ENCODE results near the gene CCL23. TPM values are rescaled to one million over a fixed set of nuclear protein-coding genes. Genes with fewer than 3 reads are reported as not detected.

The CCL23 gene
- total and polyA plus RNA-seq, 2 donors (not counting 3 experiments of a cell fraction or from before 2014, with no cell fraction given), result 1.0 to 1.1 TPM

DNA sequence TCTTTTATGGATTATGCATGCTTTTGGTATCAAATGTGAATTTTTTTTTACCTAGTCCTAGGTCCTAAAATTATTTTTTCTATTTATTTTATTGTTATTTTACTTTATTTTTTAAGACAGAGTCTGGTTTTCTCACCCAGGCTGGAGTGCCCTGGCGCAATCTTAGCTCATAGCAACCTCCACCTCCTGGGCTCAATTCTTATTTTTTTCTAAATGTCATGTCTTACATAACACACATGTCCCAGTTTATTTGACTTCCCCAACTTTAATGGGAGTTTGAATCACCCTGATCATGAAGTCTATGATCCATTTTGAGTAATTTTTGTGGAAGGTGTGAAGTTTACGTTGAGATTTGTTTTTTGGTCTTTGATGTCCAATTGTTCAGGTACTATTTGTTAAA is 43.0 kb upstream of the CCL23 start:
- dilution Hi-C loops (cut with MboI; ENCODE audit: extremely low pct_ligation_motif_present, low sequenced_read_pairs) (no loop called here), intact Hi-C loops (cut with micrococcal nuclease) (no loop called here)
- Histone ChIP-seq H3K9me1 (replicated peaks; ENCODE audit: control insufficient read depth, extremely low read depth, insufficient read depth, low read length) (no peaks in the 10 kb centered on the region), H3K4me1 (ENCODE audit: control insufficient read depth, extremely low read depth, insufficient read depth, low read length) (no peaks in the 10 kb centered on the region), H3K4me2 (ENCODE audit: insufficient read depth, low read length) (no peak overlapping the region), H3K27ac (ENCODE audit: insufficient read depth, low read depth, low read length) (no peak overlapping the region), H2AFZ (ENCODE audit: low read depth, low read length) (no peak overlapping the region), H3K4me3 (replicated peaks in 1 of 3; ENCODE audit: insufficient read depth in 1 of 3, low read depth in 1 of 3, low read length in 3 of 3) (no peak overlapping the region), H3K79me2 (ENCODE audit: control insufficient read depth, insufficient read depth, low read length) (no peaks in the 10 kb centered on the region), H3K9ac (replicated peaks; ENCODE audit: extremely low read depth, insufficient read depth, low read length) (no peak overlapping the region), H4K20me1 (replicated peaks; ENCODE audit: control insufficient read depth, extremely low read depth, insufficient read depth, low read length) (no peaks in the 10 kb centered on the region), H3K36me3 (ENCODE audit: control insufficient read depth in 2 of 2, extremely low read depth in 1 of 2, insufficient read depth in 2 of 2, low read length in 2 of 2) (no peaks in the 10 kb centered on the region), H3K9me3 (replicated peaks; ENCODE audit: control insufficient read depth, insufficient read depth, low read length) (no peaks in the 10 kb centered on the region), H3K27me3 (ENCODE audit: control insufficient read depth in 2 of 2, insufficient read depth in 2 of 2, low read length in 2 of 2) (peaks cover 0 to 4% of the 10 kb centered on the region in 2 experiments)
- DNase-seq (ENCODE audit: low read depth, low spot score) (no peak), FAIRE-seq (no peak)
- ChIA-PET CTCF (no interaction called here), POLR2A (no interaction called here)
- BruUV-seq (replicated peaks), result no TSS peak
- TF ChIP-seq POLR2AphosphoS5 (IDR thresholded peaks at IDR 0.05; ENCODE audit: insufficient read depth, low read depth, low read length), result no peak
- no peak for TF ChIP-seq FOS (IDR thresholded peaks at IDR 0.05; ENCODE audit: borderline replicate concordance, insufficient read depth, low read length)
- no peak for TF ChIP-seq JUN (IDR thresholded peaks at IDR 0.05; ENCODE audit: borderline replicate concordance, insufficient read depth, insufficient read length, low read depth)
- TF ChIP-seq MYC (IDR thresholded peaks at IDR 0.05; ENCODE audit: low read depth, low read length), result no peak
- TF ChIP-seq, protein P1, sequence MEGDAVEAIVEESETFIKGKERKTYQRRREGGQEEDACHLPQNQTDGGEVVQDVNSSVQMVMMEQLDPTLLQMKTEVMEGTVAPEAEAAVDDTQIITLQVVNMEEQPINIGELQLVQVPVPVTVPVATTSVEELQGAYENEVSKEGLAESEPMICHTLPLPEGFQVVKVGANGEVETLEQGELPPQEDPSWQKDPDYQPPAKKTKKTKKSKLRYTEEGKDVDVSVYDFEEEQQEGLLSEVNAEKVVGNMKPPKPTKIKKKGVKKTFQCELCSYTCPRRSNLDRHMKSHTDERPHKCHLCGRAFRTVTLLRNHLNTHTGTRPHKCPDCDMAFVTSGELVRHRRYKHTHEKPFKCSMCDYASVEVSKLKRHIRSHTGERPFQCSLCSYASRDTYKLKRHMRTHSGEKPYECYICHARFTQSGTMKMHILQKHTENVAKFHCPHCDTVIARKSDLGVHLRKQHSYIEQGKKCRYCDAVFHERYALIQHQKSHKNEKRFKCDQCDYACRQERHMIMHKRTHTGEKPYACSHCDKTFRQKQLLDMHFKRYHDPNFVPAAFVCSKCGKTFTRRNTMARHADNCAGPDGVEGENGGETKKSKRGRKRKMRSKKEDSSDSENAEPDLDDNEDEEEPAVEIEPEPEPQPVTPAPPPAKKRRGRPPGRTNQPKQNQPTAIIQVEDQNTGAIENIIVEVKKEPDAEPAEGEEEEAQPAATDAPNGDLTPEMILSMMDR (IDR thresholded peaks at IDR 0.05; ENCODE audit: extremely low read depth in 1 of 2, insufficient read depth in 1 of 2, low read depth in 1 of 2, low read length in 2 of 2), result no peak
- TF ChIP-seq GATA2 (IDR thresholded peaks at IDR 0.05; ENCODE audit: insufficient read depth, insufficient read length, low read depth, low read length), result no peak
- TF ChIP-seq POLR2A (IDR thresholded peaks at IDR 0.05; ENCODE audit: low read depth, low read length), result no peak
- TF ChIP-seq, protein P2, sequence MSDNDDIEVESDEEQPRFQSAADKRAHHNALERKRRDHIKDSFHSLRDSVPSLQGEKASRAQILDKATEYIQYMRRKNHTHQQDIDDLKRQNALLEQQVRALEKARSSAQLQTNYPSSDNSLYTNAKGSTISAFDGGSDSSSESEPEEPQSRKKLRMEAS (IDR thresholded peaks at IDR 0.05; ENCODE audit: insufficient read depth, insufficient read length), result no peak
- TF ChIP-seq EZH2 (IDR thresholded peaks at IDR 0.05; ENCODE audit: borderline replicate concordance, low read depth, low read length, severe bottlenecking), result no peak

Measured in endothelial cell of umbilical vein (primary cell).